ENCODE data around the gene SNAPC2.

DNA sequence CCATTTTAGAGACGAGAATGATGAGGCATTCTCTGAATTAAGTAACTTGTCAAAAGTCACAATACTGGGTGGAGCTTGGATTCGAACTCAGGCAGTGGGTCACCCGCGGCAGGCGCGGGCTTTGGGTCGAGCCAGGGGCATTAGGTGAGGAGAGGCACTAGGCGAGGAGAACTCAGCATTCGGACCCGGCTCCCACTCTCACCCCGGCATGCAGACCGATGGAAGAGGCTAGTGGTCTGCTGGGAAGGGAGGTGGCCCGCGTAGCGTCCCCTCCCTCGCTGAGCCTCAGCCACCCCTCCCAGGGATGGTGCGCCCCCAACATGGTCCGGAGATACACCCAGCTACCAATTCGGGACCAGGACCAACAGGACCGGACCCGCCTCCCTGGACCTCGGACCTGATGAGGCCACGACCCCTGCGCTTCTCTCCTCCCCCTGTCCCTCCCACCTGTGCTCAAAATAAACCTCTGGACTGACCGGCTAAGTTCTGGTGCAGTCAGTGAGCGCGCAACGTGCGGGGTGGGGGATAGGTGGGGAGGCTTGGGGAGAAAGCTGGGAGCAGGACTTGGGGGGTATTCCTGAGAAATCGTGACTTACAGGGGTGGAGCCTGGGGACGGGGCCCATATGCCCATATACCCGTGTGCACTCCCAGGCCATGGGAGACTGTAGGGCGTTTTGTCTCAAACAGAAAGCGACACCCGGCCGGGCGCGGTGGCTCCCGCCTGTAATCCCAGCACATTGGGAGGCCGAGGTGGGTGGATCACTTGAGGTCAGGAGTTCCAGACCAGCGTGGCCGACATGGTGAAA lies 1.3 kb upstream of the SNAPC2 start:
- TF ChIP-seq, protein P1, sequence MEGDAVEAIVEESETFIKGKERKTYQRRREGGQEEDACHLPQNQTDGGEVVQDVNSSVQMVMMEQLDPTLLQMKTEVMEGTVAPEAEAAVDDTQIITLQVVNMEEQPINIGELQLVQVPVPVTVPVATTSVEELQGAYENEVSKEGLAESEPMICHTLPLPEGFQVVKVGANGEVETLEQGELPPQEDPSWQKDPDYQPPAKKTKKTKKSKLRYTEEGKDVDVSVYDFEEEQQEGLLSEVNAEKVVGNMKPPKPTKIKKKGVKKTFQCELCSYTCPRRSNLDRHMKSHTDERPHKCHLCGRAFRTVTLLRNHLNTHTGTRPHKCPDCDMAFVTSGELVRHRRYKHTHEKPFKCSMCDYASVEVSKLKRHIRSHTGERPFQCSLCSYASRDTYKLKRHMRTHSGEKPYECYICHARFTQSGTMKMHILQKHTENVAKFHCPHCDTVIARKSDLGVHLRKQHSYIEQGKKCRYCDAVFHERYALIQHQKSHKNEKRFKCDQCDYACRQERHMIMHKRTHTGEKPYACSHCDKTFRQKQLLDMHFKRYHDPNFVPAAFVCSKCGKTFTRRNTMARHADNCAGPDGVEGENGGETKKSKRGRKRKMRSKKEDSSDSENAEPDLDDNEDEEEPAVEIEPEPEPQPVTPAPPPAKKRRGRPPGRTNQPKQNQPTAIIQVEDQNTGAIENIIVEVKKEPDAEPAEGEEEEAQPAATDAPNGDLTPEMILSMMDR (IDR thresholded peaks at IDR 0.05), result no peak
- no peak for TF ChIP-seq POLR2A (IDR thresholded peaks at IDR 0.05)
